GM23248 (cell line): Measurements from ENCODE around the gene TBL1X.

Experiments
- EZH2 ChIP-seq: fragments of 200-600 bp; sonication (generic); IDR thresholded peaks from 2 replicates; pipeline ENCODE4 v1.6.1; 2018; ENCODE audit warnings: antibody characterized with exemption, mild to moderate bottlenecking; ENCODE audit not compliant: insufficient read depth, poor library complexity, severe bottlenecking
- EZH2phosphoT487 ChIP-seq: fragments of 200-600 bp; sonication (generic); IDR thresholded peaks from 2 replicates; pipeline ENCODE4 v1.6.1; 2018; ENCODE audit warnings: antibody characterized with exemption, moderate library complexity, mild to moderate bottlenecking, low read depth; ENCODE audit not compliant: insufficient read depth

DNA sequence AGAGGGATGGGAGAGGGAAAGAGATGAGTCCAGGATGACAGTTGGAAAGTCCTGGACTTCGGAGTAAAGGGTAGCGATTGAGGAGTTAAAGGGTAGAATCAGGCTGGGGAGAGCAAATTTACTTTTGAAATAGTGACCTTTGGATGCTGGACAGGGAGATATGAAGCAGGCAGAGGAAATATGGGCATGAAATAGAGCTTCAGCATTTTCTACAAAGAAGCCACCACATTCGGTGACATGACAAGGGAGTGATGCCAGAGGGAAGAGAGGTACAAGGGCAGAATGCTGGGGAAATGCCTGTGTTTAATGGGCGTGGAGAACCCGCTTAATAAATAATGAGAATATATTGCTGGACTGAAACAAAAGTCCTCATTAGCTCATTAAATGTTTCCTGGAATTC lies 92.7 kb downstream of the TBL1X start:
- TF ChIP-seq EZH2phosphoT487 (no peak), EZH2 (no peak)
